GM19372 (cell line): ENCODE data around the gene KBTBD2.
"Not testable (repeated sequence)": the region's sequence is repeated elsewhere in the genome, so short reads cannot be mapped to it uniquely, and the experiment has no call there.

Source experiments
- ATAC-seq: cut with Tn5 transposase; IDR thresholded peaks from one replicate; pipeline ENCODE4 v1.9.1; 2021; ENCODE audit warnings: mild to moderate bottlenecking, low read depth, moderate library complexity; ENCODE audit not compliant: unreplicated experiment

The KBTBD2 gene

DNA sequence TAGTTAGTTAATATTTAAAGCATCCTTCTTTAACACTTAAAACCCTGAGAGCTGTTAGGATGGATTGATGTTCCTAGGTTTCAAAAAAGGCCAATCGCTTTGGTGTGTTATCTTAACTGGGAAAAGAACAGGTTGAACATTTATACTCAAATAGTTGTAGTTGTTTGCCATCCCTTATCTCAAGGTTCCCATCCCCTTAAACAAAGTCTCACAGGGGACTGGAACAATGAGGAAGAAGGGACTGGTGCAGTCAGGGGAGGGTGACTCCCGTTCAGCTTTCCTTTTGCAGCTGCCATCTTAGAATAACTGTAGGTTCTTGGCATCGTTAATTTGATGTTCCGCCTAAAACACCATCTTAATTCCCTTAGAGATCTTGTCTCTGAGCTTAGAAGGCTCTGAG, 2.6 kb upstream of the KBTBD2 start:
- no peak for ATAC-seq

DNA sequence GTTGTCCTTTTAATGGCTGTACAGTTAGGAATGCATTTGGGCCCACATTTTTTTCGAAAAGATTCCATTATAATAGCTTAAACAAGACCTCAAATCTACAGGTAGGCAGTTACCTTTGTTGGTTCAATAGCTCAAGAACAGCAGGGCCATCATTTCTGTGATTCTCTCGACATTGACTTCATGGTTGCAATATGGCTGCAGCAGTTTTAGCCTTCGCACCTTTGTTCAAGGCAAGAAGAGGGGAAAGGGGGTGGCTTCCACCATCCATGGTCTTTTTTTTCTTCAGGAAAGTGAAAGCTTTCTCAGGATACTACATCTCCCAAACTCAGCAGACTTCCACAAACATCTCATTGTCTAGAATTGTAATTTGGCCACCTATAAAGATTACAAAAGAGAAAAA, 2.2 kb upstream of the KBTBD2 start:
- ATAC-seq, result no peak

DNA sequence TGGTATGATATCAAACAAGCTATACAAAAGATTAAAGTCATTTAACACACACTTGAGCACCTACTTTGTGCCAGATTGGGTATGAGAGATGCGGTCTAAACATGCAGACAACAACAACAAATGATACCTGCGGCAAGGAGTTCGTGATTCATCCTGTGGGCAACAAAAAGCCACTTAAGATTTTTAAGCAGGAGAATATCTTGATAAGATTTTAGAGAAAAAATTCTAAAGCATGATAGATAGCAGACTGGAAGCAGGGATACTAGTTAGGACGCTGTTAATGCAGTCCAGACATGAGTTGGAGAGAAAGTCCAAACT, 1.6 kb upstream of the KBTBD2 start:
- no peak for ATAC-seq

DNA sequence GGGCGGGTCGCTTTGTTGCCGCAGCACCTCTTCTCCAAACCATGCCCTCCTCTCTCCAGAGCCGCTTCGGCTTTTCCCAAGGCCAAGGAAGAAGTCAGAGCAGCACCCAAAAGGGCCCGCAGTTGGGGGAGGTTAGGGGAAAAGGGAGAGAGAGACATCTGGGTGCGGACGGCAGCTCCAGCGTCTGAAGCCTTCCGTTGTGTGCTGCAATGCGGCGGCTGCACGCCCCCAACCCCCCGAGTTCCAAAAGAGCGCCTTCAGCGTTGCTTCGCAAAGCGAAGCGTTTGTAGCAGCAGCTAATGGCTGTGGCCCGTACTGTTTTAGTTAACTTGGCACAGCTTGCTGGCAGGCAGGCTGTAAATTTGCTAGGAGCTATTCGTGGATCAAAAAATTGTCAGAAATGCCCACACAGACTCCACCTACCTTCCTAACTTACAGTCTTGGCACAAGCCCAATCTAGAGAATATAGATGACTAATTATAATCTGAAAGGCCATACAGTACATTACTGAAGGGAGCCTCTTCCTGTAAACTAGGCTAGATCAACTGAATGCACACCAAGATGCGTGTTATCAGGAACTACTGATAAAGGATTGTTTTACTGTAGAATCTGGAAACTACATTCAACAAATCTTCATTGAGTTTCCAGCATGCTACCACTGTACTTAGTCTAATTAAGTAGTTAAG, 1.1 kb upstream of the KBTBD2 start:
- peak; percentile 14 for ATAC-seq

DNA sequence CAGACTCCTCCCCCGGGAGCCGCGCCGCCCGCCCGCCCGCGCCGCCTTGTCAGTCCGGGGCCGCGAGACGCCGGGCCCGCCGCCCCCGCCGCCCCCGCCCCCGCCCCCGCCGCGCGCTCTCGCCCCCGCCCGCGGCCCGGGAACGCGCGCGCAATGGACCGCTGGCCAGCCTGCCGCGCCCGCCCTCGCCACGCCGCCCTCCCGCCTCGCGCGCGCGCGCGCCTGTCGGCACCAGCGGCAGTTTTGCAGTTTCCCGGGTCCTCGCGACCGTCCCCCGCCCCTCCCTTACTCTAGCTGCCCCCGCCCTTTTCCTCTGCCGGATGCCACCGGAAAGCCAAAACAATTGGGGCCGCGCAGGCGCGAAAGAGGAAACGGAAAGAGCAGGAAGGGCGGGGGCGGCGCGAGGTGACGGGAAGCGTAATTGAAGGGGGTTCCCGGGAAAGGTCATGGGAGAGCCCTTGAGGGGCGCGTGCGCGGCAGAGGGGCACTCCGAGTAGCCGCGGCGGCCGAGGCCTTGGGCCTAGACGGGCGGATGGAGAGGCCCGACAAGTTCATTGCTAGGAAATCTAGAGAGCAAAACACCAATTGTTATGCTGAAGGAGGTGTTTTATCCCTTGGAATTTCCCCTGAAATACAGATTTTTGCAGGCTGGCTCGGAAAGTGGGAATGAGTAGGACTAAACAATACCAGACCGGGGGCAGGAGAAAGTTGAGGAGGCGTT, 400 bp upstream of the KBTBD2 start:
- peak; percentile 45 for ATAC-seq

DNA sequence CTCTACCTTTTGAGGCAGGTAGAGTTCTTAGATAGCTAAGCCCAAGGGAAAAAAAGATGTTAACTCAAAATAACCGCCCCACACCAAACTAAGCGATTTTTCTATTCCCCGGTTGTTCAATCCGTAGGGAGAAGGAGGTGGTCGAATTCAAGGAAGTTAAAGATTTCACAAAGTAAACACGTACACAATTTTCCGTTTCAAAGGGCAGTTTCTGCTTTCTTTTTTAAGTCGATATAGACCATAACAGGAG, 842 bp downstream of the KBTBD2 start:
- no peak for ATAC-seq

DNA sequence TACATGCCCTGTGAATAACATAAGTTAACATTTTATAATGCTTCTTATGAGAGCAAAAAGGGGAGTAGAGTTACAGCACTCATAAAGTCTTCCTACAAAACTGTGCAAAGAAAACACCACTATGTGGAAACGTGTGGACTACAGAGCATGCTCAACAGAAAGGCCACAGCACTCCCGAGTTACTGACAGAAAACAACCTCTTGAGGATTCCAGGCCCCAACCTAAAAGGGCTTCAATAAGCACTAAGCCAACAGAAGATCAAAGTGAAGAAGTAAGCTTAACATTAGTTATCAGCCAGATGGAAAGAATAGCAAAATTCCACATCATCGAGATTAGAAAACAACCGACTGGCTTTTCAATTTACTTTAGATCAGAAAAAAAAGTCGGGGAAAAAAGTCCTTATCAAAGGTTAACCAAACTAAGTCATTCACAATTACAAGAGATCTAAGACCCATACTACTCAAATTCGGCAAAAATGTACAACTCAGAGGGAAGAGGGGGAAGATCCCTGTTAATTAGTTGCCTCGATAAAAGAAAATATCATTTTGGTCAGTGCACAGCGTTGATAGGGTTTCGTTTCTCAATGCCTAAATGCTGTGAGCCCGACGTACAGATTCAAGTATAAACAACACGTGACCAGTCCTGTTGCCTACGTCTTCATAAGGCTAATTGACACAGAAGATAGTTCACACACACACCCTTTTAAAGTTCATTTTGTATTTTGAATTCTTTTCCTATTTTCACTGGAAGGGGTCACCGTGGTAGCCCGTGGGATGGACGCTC, 1.4 kb downstream of the KBTBD2 start:
- ATAC-seq, result peak; percentile 29

DNA sequence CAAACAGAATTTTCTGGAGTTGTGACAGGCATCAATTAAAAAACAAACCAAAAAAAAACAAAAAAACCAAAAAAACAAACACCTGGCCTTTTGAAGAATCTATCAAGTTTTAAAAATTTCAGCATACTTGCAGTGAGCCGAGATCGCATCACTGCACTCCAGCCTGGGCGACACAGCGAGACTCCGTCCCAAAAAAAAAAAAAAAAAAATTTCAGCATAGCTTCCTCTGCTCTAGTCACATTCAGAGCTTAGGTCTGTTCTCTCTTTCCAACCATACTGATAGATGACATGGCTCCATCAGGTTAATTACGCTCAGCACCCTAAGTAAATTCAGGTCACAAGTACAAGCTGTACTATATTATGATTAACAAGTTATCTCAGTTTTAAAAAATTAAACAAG, 3.1 kb downstream of the KBTBD2 start:
- ATAC-seq, result no peak

DNA sequence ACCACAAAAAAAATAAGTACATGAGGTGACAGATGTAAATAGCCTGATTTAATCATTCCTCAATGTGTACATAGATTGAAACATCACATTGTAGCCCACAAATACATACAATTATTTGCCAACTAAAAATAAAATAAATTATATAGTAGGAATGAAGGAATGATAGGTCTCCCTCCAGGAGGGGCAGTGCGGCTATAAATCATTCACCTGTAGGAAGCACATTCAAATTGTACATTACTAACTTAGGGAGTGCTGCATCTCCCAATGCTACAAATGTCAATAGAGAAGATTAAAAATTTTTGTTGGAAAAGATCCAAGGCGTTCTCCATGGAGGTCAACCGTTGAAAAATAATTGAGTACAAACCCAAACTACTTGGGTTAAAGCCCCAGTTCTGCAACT, 4.2 kb downstream of the KBTBD2 start:
- no peak for ATAC-seq

DNA sequence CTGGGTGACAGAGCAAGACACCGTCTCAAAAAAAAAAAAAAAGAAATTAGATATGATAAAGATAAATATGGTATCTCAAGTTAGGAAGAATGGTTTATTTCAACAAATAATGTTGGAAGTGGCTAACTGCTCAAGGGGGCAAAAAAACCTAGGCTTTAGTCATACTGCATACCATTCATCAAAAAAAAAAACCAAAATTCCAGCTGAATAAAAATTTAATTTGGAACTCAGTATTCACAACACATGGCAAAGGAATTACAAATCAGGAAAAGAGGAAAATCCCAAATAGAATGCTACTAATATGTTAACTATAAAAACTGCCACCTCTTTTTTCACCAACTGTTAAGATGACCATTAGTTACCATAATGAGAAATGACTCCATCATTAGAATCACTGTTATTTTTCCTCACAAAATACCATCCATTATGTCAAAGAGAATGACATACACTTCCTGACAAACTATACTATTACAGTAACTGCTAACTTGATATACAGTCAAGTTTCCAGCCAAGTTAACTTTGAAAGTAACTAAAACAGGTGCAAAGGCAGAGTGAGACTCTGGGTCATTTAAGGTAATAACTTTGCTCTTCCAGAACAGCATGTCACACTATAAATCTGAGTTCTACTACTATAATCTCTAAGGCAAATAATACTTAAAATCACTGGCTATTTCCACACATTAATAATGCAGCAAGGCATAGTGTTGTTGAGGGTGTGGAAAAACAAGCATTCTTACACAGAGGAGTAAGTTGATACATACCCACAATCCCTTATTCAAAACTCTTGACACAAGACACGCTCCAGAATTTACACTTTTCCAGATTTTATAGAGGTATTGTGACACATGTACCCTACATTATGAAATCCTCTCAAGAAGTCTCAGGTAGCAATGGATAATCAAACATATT, 10.2 kb downstream of the KBTBD2 start:
- no peak for ATAC-seq

DNA sequence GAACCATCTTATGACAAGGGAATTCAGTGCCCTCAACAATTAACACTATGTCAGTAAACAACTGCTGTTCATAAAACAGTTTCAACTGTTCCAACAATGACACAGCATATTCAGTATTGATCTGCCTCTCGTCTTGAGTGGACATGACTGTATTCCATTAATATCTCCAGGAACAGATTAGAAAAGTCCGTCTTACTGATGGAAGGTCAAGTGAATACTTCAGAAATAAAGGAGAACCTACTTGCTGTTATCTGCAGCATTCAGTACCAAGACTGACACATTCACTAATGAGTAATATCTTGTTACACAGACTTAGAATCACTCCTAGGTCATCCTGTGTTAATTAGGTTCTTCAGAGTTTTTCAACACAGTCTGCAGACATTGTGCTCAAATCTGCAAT, 12.1 kb downstream of the KBTBD2 start:
- no peak for ATAC-seq

DNA sequence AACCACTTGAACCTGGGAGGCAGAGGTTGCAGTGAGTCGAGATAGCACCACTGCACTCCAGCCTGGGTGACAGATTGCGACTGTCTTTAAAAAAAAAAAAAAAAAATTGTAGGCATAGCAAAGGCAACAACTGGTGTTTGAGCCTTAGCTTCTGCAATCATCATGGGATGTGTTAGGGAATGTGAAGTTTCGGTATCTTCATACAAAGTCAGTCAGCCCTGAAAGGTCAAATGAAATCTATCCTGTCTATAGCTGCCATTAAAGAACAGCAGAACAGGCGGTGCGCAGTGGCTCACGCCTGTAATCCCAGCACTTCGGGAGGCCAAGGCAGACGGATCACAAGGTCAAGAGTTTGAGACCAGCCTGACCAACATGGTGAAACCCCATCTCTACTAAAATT, 13.5 kb downstream of the KBTBD2 start:
- not testable (repeated sequence) for ATAC-seq

DNA sequence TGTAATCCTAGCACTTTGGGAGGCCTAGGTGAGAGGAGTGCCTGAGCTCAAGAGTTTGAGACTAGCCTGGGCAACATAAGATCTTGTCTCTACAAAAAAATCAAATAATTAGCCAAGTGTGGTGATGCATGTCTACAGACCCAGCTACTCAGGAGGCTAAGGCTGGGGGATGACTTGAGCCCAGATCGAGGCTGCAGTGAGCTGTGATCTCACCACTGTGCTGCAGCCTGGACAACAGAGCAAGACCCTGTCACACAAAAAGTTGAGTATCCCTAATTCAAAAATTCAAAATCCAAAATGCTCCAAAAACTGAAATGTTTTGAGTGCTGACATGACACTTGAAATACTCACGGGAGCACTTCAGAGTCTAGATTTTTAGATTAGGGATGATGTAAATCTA, 19.1 kb downstream of the KBTBD2 start:
- ATAC-seq, result no peak

DNA sequence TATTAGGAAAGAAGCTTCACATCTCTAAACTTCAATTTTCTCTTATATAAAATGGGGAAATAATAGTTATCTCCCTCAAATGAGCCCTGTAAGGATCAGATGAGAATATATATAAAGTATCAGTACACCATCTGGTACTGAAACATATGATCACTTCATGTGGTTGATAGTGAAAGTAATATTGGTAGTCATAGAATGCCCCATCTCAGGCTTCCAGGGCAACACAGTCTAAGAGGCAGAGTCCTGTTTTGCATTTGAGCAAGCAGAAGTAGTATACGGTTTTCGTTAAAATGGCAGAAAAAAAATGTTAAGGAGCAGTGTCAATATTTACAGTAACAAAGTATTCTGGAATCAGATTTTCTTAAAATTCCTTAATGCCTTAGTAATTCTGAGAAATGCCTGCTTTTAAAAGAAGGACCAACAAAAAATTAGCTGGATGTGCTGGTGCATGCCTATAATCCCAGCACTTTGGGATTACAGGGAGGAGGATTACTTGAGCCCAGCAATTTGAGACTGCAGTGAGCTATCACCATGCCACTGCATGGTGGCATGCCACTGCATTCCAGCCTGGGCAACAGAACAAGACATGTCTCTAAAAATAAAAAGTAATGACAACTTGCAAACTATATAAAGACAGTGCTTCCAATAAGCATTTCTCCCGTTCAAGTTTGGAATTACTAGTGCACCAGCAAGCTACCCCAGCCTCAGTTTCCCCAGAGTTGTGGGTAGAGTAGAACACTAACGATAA, 19.8 kb downstream of the KBTBD2 start:
- no peak for ATAC-seq

DNA sequence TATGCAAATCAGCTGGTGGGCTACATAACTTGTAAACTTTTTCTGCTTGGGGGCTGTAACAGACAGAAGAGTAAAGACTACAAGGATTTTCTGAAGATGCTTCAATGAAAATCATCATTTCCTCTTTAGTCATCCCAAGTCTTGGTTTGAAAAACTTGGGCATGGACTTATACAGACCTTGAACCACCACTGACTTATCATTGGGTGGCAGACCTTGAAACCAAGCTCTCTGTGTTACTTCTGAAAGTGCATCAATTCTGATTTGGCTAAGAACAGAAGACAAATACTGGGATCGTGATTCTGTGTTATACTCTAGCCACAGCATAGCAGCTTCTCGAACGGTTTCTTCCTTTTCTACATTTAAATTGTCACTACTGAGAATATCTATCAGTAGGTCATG, 21.3 kb downstream of the KBTBD2 start:
- ATAC-seq, result no peak

DNA sequence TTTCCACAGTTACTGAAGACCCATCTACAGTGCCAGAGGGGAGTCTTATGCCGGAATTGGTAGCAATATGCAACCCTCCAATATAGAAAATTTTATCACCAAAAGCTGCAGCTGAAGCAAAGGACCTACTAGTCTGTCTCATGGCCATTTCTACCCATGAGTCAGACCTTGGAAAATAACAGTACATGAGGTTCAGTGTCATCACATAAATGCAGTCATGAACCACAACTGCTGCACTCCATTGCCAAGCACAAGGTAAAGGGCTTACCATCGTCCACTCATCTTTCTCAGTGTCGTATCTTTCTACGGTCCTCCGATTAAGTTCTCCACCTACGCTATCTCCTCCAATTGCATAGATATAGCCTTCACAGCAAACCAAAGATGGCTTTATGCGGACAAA, 21.8 kb downstream of the KBTBD2 start:
- ATAC-seq, result no peak

DNA sequence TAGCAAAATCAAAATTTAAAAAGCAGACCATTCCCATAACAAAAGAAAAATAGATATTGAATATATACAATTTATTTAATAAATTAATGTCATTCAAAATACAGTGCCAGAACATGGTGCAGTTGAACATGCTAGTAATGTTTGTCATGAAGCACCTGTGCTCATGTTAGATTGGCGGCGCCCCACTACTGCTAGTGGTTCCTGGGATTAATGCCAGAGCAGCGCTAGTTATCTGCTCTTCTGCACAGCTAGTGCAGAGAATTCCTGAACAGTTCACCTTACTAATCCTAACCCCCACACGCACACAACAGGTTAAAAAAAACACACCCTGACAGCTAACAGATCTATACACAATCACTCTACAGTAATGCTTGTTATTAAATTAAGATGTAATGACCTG, 23.4 kb downstream of the KBTBD2 start:
- no peak for ATAC-seq

DNA sequence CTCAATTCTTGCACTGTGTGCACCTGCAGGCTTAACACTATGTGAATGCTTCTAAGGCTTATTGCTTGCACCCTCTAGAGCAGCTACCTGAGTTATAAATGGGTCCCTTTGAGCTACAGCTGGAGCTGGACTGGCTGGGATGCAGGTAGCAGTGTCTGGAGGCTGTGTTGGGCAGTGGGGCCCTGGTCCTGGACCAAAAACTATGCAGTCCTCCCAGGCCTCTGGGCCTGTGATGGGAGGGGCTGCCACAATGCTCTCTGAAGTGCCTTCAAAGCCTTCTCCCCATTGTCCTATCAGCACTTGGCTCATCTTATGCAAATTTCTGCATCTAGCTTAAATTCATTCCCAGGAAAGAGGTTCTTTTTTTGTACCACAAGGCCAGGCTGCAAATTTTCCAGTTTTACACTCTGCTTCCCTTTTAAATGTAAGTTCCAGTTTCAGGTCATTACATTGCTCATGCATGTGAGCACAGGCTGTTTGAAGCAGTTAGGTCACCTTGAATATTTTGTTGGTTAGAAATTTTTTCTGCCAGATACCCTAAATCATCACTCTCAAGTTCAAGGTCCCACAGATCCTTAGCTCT, 26.0 kb downstream of the KBTBD2 start:
- no peak for ATAC-seq

DNA sequence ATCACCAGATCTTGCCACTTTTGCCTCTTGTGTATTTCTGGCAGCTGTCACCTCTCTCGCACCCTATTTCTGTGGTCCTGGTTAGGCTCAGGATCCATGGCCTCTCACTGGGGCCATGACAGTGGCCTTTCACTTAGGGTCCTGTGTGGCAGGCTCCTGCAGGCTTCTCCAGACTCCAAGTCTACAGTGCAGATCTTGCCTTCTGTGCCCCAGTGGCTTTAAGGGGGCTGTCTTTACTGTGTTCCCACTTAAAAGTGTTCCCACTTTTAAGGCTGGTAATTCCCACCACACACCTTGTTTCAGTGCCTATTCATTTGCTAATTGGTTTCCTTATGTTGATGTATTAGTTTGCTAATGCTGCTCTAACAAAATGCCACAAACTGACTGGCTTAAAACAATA, 27.7 kb downstream of the KBTBD2 start:
- ATAC-seq, result not testable (repeated sequence)

DNA sequence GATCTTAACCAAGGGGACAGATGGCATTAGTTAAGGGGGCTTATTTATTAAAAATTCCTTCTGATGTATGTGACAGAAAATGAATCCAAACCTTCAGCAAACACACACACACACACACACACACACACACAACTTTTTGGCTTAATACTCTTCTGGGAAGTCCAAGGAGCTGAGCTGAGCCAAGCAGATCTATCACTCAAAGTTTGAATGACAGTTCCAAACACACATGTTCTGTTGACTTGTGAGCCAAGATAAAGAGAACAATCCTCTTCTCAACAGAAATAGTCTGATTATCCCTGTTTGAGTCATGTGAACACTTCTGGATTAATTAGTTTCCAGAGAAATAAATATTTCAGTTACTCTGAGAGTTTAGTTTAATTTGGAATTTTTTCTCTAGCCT, 31.5 kb downstream of the KBTBD2 start:
- no peak for ATAC-seq
